NT2/D1 (cell line): ENCODE measurements around the gene PNKP.

ENCODE experiments used
- DNase-seq: peaks from one replicate; pipeline ENCODE4 v3.0.0-alpha.2; 2011; ENCODE audit warnings: low read depth, low spot score
- H3K27me3 ChIP-seq: 2 replicates; pipeline ENCODE4 v1.6.0; 2011; ENCODE audit warnings: mild to moderate bottlenecking; ENCODE audit not compliant: insufficient read length, insufficient read depth
- H3K36me3 ChIP-seq: 2 replicates; pipeline ENCODE4 v1.6.1; 2011; ENCODE audit warnings: mild to moderate bottlenecking, low read length, mixed read lengths; ENCODE audit not compliant: insufficient read depth, insufficient read length
- H3K4me1 ChIP-seq: 2 replicates; pipeline ENCODE4 v1.5.1; 2011; ENCODE audit not compliant: insufficient read depth, insufficient read length
- H3K4me3 ChIP-seq: 2 replicates; pipeline ENCODE4 v1.5.1; 2011; ENCODE audit warnings: low read depth; ENCODE audit not compliant: insufficient read length
- H3K9ac ChIP-seq: 2 replicates; pipeline ENCODE4 v1.6.0; 2011; ENCODE audit warnings: low read depth; ENCODE audit not compliant: insufficient read length
- H3K9me3 ChIP-seq: 2 replicates; pipeline ENCODE4 v1.5.1; 2011; ENCODE audit warnings: mild to moderate bottlenecking, low read length; ENCODE audit not compliant: insufficient read depth
- SUZ12 ChIP-seq: IDR thresholded peaks from 2 replicates; pipeline ENCODE4 v1.6.1; 2011; ENCODE audit not compliant: insufficient read length, insufficient read depth; ENCODE audit errors: extremely low read depth
- YY1 ChIP-seq: IDR thresholded peaks from 2 replicates; pipeline ENCODE4 v1.6.1; 2011; ENCODE audit not compliant: insufficient read length, insufficient read depth
- ZNF274 ChIP-seq: IDR thresholded peaks from 2 replicates; pipeline ENCODE4 v1.6.1; 2011; ENCODE audit warnings: mild to moderate bottlenecking, low read depth, low read length

Gene PNKP

GRCh38 chr19:49817964-49818648 is 49.3 kb downstream of the PNKP start, which contains the start of gene MED25:
Gene MED25 (plus strand): TSS chr19:49818289. CDS start chr19:49818342, 53 bp downstream.
- TF ChIP-seq ZNF274 (no peak), SUZ12 (no peak), YY1 (peak; percentile 97)
- Histone ChIP-seq H3K4me3 (peak within 1 kb of the TSS; percentile 93), H3K9ac (peak within 1 kb of the TSS; percentile 95), H3K9me3 (no peaks in the 10 kb centered on the region), H3K27me3 (no peaks in the 10 kb centered on the region), H3K36me3 (peaks cover 11% of the 10 kb centered on the region), H3K4me1 (no peaks in the 10 kb centered on the region)
- peak; percentile 60 for DNase-seq

- H3K4me1 ChIP-seq, result no peaks in the 10 kb centered on the region
- no peak for DNase-seq
- no peak overlapping the region for H3K4me3 ChIP-seq
- peaks cover 7% of the 10 kb centered on the region for H3K36me3 ChIP-seq
- no peaks in the 10 kb centered on the region for H3K27me3 ChIP-seq
- no peak for TF ChIP-seq ZNF274
- no peak for TF ChIP-seq YY1
- no peak for TF ChIP-seq SUZ12
- no peaks in the 10 kb centered on the region for H3K9me3 ChIP-seq
- no peak overlapping the region for H3K9ac ChIP-seq
These were observed 50.8 kb downstream of the PNKP start for GRCh38 chr19:49816590-49816989.

- H3K27me3 ChIP-seq, result no peaks in the 10 kb centered on the region
- H3K36me3 ChIP-seq, result peaks cover 11% of the 10 kb centered on the region
- DNase-seq, result no peak
- no peak overlapping the region for H3K4me3 ChIP-seq
- peaks cover 7% of the 10 kb centered on the region for H3K4me1 ChIP-seq
- no peak for TF ChIP-seq ZNF274
- no peak for TF ChIP-seq SUZ12
- no peak for TF ChIP-seq YY1
- no peak overlapping the region for H3K9ac ChIP-seq
- H3K9me3 ChIP-seq, result no peaks in the 10 kb centered on the region
These were observed 53.4 kb downstream of the PNKP start for GRCh38 chr19:49814010-49814409.

GRCh38 chr19:49812997-49813861 is 54.1 kb downstream of the PNKP start, which contains the start of gene FUZ:
Gene FUZ (minus strand): TSS chr19:49813292. CDS start chr19:49813106, 186 bp downstream.
- Histone ChIP-seq H3K27me3 (no peaks in the 10 kb centered on the region), H3K36me3 (peaks cover 16% of the 10 kb centered on the region), H3K9ac (peak within 1 kb of the TSS; percentile 81), H3K4me3 (peak within 1 kb of the TSS; percentile 71), H3K9me3 (no peaks in the 10 kb centered on the region), H3K4me1 (peaks cover 7% of the 10 kb centered on the region)
- TF ChIP-seq YY1 (peak; percentile 98), SUZ12 (no peak)
- peak; percentile 94 for DNase-seq

GRCh38 chr19:49812452-49812996 is 54.9 kb downstream of the PNKP start:
- Histone ChIP-seq H3K4me3 (peak overlapping the region; percentile 71), H3K36me3 (peaks cover 23% of the 10 kb centered on the region), H3K4me1 (peaks cover 7% of the 10 kb centered on the region), H3K27me3 (no peaks in the 10 kb centered on the region), H3K9ac (peak overlapping the region; percentile 81), H3K9me3 (no peaks in the 10 kb centered on the region)
- no peak for DNase-seq
- TF ChIP-seq ZNF274 (no peak), SUZ12 (no peak), YY1 (no peak)

GRCh38 chr19:49811328-49811727 is 56.0 kb downstream of the PNKP start:
- Histone ChIP-seq H3K9ac (no peak overlapping the region), H3K27me3 (no peaks in the 10 kb centered on the region), H3K36me3 (peaks cover 29% of the 10 kb centered on the region), H3K4me1 (peaks cover 7% of the 10 kb centered on the region), H3K4me3 (no peak overlapping the region), H3K9me3 (no peaks in the 10 kb centered on the region)
- TF ChIP-seq ZNF274, result no peak
- no peak for TF ChIP-seq SUZ12
- TF ChIP-seq YY1, result no peak
- no peak for DNase-seq
